ENCODE results near the gene ANKRD11.
"Not testable (repeated sequence)": the region's sequence is repeated elsewhere in the genome, so short reads cannot be mapped to it uniquely, and the experiment has no call there.

Gene ANKRD11

GRCh38 chr16:89442588-89442987 is 47.8 kb downstream of the ANKRD11 start:
- no peak overlapping the region for H3K4me3 ChIP-seq (ENCODE audit: low read depth, low read length)
- no peak for TF ChIP-seq CTCF (conservative IDR thresholded peaks at IDR 0.05; ENCODE audit: low read depth, low read length)
- no peak for DNase-seq (ENCODE audit: low read depth)

GRCh38 chr16:89439659-89440058 is 50.7 kb downstream of the ANKRD11 start:
- no peak for TF ChIP-seq CTCF (conservative IDR thresholded peaks at IDR 0.05; ENCODE audit: low read depth, low read length)
- no peak overlapping the region for H3K4me3 ChIP-seq (ENCODE audit: low read depth, low read length)
- DNase-seq (ENCODE audit: low read depth), result no peak

- no peak for DNase-seq (ENCODE audit: low read depth)
- H3K4me3 ChIP-seq (ENCODE audit: low read depth, low read length), result no peak overlapping the region
- TF ChIP-seq CTCF (conservative IDR thresholded peaks at IDR 0.05; ENCODE audit: low read depth, low read length), result no peak
Observed at GRCh38 chr16:89437991-89438390, 52.4 kb downstream of the ANKRD11 start.

GRCh38 chr16:89437251-89437987 is 52.9 kb downstream of the ANKRD11 start:
- no peak overlapping the region for H3K4me3 ChIP-seq (ENCODE audit: low read depth, low read length)
- TF ChIP-seq CTCF (conservative IDR thresholded peaks at IDR 0.05; ENCODE audit: low read depth, low read length), result no peak

GRCh38 chr16:89436366-89436765 is 54.0 kb downstream of the ANKRD11 start:
- TF ChIP-seq CTCF (conservative IDR thresholded peaks at IDR 0.05; ENCODE audit: low read depth, low read length), result no peak
- no peak overlapping the region for H3K4me3 ChIP-seq (ENCODE audit: low read depth, low read length)
- no peak for DNase-seq (ENCODE audit: low read depth)

More at GRCh38 chr16:89437251-89437987, 52.9 kb downstream of the ANKRD11 start:
- no peak for DNase-seq (ENCODE audit: low read depth)

GRCh38 chr16:89435059-89435458 is 55.3 kb downstream of the ANKRD11 start:
- not testable (repeated sequence) for DNase-seq (ENCODE audit: low read depth)

GRCh38 chr16:89434490-89434889 is 55.9 kb downstream of the ANKRD11 start:
- TF ChIP-seq CTCF (conservative IDR thresholded peaks at IDR 0.05; ENCODE audit: low read depth, low read length), result no peak
- DNase-seq (ENCODE audit: low read depth), result no peak
- H3K4me3 ChIP-seq (ENCODE audit: low read depth, low read length), result no peak overlapping the region

More at GRCh38 chr16:89435059-89435458, 55.3 kb downstream of the ANKRD11 start:
- not testable (repeated sequence) for H3K4me3 ChIP-seq (ENCODE audit: low read depth, low read length)

- not testable (repeated sequence) for H3K4me3 ChIP-seq (ENCODE audit: low read depth, low read length); DNase-seq (ENCODE audit: low read depth)
Observed at GRCh38 chr16:89433363-89433984, 56.9 kb downstream of the ANKRD11 start.

All from choroid plexus epithelial cell (primary cell).